GM19467 (cell line): ENCODE data around the gene SPNS3.

ENCODE experiments used
- ATAC-seq: cut with Tn5 transposase; IDR thresholded peaks from one replicate; pipeline ENCODE4 v1.9.1; 2021; ENCODE audit warnings: mild to moderate bottlenecking, moderate library complexity; ENCODE audit not compliant: unreplicated experiment

Gene SPNS3

GRCh38 chr17:4463818-4464476 is 30.2 kb downstream of the SPNS3 start:
- ATAC-seq, result no peak

- no peak for ATAC-seq
These were observed 32.0 kb downstream of the SPNS3 start for GRCh38 chr17:4465786-4466185.

GRCh38 chr17:4467287-4467686 is 33.5 kb downstream of the SPNS3 start:
- no peak for ATAC-seq

GRCh38 chr17:4469552-4469951 is 35.8 kb downstream of the SPNS3 start:
- ATAC-seq, result no peak

GRCh38 chr17:4472286-4472685 is 38.5 kb downstream of the SPNS3 start:
- no peak for ATAC-seq

- ATAC-seq, result no peak
These were observed 40.4 kb downstream of the SPNS3 start for GRCh38 chr17:4474093-4474492.

GRCh38 chr17:4475001-4475400 is 41.3 kb downstream of the SPNS3 start:
- ATAC-seq, result no peak

GRCh38 chr17:4475463-4475862 is 41.7 kb downstream of the SPNS3 start:
- ATAC-seq, result no peak

GRCh38 chr17:4476017-4476416 is 42.3 kb downstream of the SPNS3 start:
- ATAC-seq, result no peak

- ATAC-seq, result no peak
These were observed 42.9 kb downstream of the SPNS3 start for GRCh38 chr17:4476511-4477070.

- ATAC-seq, result no peak
These were observed 43.6 kb downstream of the SPNS3 start for GRCh38 chr17:4477255-4477791.

GRCh38 chr17:4478318-4478830 is 44.6 kb downstream of the SPNS3 start:
- no peak for ATAC-seq

- no peak for ATAC-seq
These were observed 45.7 kb downstream of the SPNS3 start for GRCh38 chr17:4479340-4479981.

- no peak for ATAC-seq
These were observed 46.4 kb downstream of the SPNS3 start for GRCh38 chr17:4479982-4480751.

- ATAC-seq, result no peak
These were observed 47.5 kb downstream of the SPNS3 start for GRCh38 chr17:4480929-4481898.

GRCh38 chr17:4482338-4483011 is 48.7 kb downstream of the SPNS3 start:
- no peak for ATAC-seq

- no peak for ATAC-seq
These were observed 49.5 kb downstream of the SPNS3 start for GRCh38 chr17:4483012-4483840.
